Lower leg skin (tissue), 4 donors: ENCODE measurements around the gene CEACAM4. TPM values are rescaled to one million over a fixed set of nuclear protein-coding genes. Genes with fewer than 3 reads are reported as not detected.

ENCODE experiments used
- DNase-seq, 2 donors: peaks; one replicate each; pipeline ENCODE4 v3.0.0-alpha.2; 2019; ENCODE audit warnings: low spot score in 2 of 2
- H3K4me3 ChIP-seq: fragments of 200-600 bp; sonication (generic); 2 replicates; pipeline ENCODE4 v1.5.1; 2017; ENCODE audit warnings: mild to moderate bottlenecking, low read depth; ENCODE audit not compliant: poor library complexity, severe bottlenecking
- CTCF ChIP-seq, 3 donors: fragments of 450-650 bp; IDR thresholded peaks; one replicate each; pipeline ENCODE4 v1.5.1; 2016; ENCODE audit warnings: antibody characterized with exemption in 3 of 3, mild to moderate bottlenecking in 3 of 3, moderate library complexity in 2 of 3
- POLR2A ChIP-seq, 2 donors: fragments of 450-650 bp; IDR thresholded peaks; one replicate each; pipeline ENCODE4 v1.6.1; 2016 to 2017; ENCODE audit warnings: antibody characterized with exemption in 2 of 2, mild to moderate bottlenecking in 1 of 2, moderate library complexity in 1 of 2
- WGBS, 2 donors: methylation state at CpG; one replicate each; pipeline ENCODE4 v1.1.5; 2018; 5-methylcytosine and 5-hydroxymethylcytosine counted together
- intact Hi-C: fragments of 100-400 bp; cut with DNase I; formaldehyde crosslinking; loops from one replicate; pipeline ENCODE4 v1.15.0; 2023; ENCODE audit warnings: low total_unique reads
- total RNA-seq, 4 donors: library from RNA; depleted of rRNA; stranded (reverse); fragments of >200 nt; gene quantifications; one replicate each; pipeline ENCODE4 v1.1.0, GENCODE V29; 2016

CEACAM4 gene
- total RNA-seq, 4 donors from 2014 or later = 0.84 to 0.88 TPM; not detected in 2

- peak in 1 of 2 donors; percentile 58 for DNase-seq
- TF ChIP-seq POLR2A (IDR thresholded peaks at IDR 0.05) = no peak
- no peak for TF ChIP-seq CTCF (IDR thresholded peaks at IDR 0.05)
- intact Hi-C loops = no loop called here
- no peak within 1 kb of the TSS for H3K4me3 ChIP-seq
- 30 to 31% methylated on average over 4 of the region's 4 CpGs for WGBS, 2 donors
Observed at GRCh38 chr19:41575998-41576397, 50.9 kb downstream of the CEACAM4 start, which contains the start of gene CEACAM21. CEACAM21 (plus strand) TSS chr19:41576166; CDS start chr19:41576275, 109 bp downstream.

GRCh38 chr19:41570639-41571112 lies 56.2 kb downstream of the CEACAM4 start:
- WGBS, 2 donors = 2% methylated on average over 7 of the region's 7 CpGs
- intact Hi-C loops = loop anchor here (5.0 kb wide), 1 partner anchor 118 kb away; no protein-coding TSS in a partner anchor
- DNase-seq = peak; percentile 61 to 94
- TF ChIP-seq CTCF (IDR thresholded peaks at IDR 0.05) = peak in 1 of 3 donors; percentile 55
- TF ChIP-seq POLR2A (IDR thresholded peaks at IDR 0.05) = no peak
- H3K4me3 ChIP-seq = no peak overlapping the region

- no peak overlapping the region for H3K4me3 ChIP-seq
- intact Hi-C loops = loop anchor here (5.0 kb wide), 1 partner anchor 118 kb away; no protein-coding TSS in a partner anchor
- no peak for TF ChIP-seq POLR2A (IDR thresholded peaks at IDR 0.05)
- TF ChIP-seq CTCF (IDR thresholded peaks at IDR 0.05) = no peak
- 38% methylated on average over 3 of the region's 3 CpGs for WGBS, 2 donors
- no peak for DNase-seq
Observed at GRCh38 chr19:41570179-41570578, 56.7 kb downstream of the CEACAM4 start.

- no peak for DNase-seq
- 46 to 50% methylated on average over 11 of the region's 11 CpGs for WGBS, 2 donors
Observed at GRCh38 chr19:41569481-41570150, 57.3 kb downstream of the CEACAM4 start.

More at GRCh38 chr19:41569481-41570150, 57.3 kb downstream of the CEACAM4 start:
- intact Hi-C loops = loop anchor here (5.0 kb wide), 1 partner anchor 117 kb away; no protein-coding TSS in a partner anchor
- H3K4me3 ChIP-seq = no peak overlapping the region
- TF ChIP-seq POLR2A (IDR thresholded peaks at IDR 0.05) (no peak), CTCF (IDR thresholded peaks at IDR 0.05) (no peak)

Other genes starting within 250 kb of the CEACAM4 start
- 10 to 100 TPM; 28.6 to 34.5 (median 28.9) TPM for gene EXOSC5, start 229.7 kb downstream of the CEACAM4 start, total RNA-seq
- 100 to 1,000 TPM in 1 of 4 donors, 10 to 100 TPM in 3; 64.3 to 116 (median 70.1) TPM for gene BCKDHA, start 229.3 kb downstream of the CEACAM4 start, total RNA-seq
- 10 to 100 TPM in 3 of 4 donors, 1 to 10 TPM in 1; 9.2 to 33.3 (median 16.7) TPM for gene B3GNT8, start 199.7 kb downstream of the CEACAM4 start, total RNA-seq
- 10 to 100 TPM; 34.8 to 49.8 (median 35.7) TPM for gene DMAC2, start 187.2 kb downstream of the CEACAM4 start, total RNA-seq
- not detected for gene ERICH4, start 183.9 kb downstream of the CEACAM4 start, total RNA-seq
- under 1 TPM in 1 of 4 donors, not detected in 3; 0.75 TPM for gene CEACAM21, start 50.9 kb downstream of the CEACAM4 start, total RNA-seq
- gene CEACAM7, start 61.2 kb upstream of the CEACAM4 start, total RNA-seq = 1 to 10 TPM; 3.7 to 7.8 (median 5.0) TPM
- 10 to 100 TPM in 2 of 4 donors, 1 to 10 TPM in 2; 6.0 to 14.0 (median 9.1) TPM for gene CEACAM5, start 81.6 kb upstream of the CEACAM4 start, total RNA-seq
- gene CEACAM6, start 128.5 kb upstream of the CEACAM4 start, total RNA-seq = 10 to 100 TPM in 2 of 4 donors, 1 to 10 TPM in 2; 2.6 to 23.1 (median 14.5) TPM
- not detected for gene CEACAM3, start 169.5 kb upstream of the CEACAM4 start, total RNA-seq
- gene LYPD4, start 217.6 kb upstream of the CEACAM4 start, total RNA-seq = not detected
- not detected for gene DMRTC2, start 218.0 kb upstream of the CEACAM4 start, total RNA-seq
- 1,000 to 10,000 TPM; 1,327 to 3,048 (median 2,121) TPM for gene RPS19, start 233.2 kb upstream of the CEACAM4 start, total RNA-seq